ENCODE data around the gene EPHA2.

- no peak for TF ChIP-seq POLR2AphosphoS5 (IDR thresholded peaks at IDR 0.05; ENCODE audit: borderline replicate concordance, low read depth, low read length)
- TF ChIP-seq EZH2 (IDR thresholded peaks at IDR 0.05) = no peak
- no peak for TF ChIP-seq FOXP2 (optimal IDR thresholded peaks at IDR 0.05; ENCODE audit: control extremely low read depth, extremely low read length, insufficient read depth)
Observed at GRCh38 chr1:16110456-16110855, 45.4 kb downstream of the EPHA2 start.
